ENCODE results near the gene NAP1L1.

The NAP1L1 gene

DNA sequence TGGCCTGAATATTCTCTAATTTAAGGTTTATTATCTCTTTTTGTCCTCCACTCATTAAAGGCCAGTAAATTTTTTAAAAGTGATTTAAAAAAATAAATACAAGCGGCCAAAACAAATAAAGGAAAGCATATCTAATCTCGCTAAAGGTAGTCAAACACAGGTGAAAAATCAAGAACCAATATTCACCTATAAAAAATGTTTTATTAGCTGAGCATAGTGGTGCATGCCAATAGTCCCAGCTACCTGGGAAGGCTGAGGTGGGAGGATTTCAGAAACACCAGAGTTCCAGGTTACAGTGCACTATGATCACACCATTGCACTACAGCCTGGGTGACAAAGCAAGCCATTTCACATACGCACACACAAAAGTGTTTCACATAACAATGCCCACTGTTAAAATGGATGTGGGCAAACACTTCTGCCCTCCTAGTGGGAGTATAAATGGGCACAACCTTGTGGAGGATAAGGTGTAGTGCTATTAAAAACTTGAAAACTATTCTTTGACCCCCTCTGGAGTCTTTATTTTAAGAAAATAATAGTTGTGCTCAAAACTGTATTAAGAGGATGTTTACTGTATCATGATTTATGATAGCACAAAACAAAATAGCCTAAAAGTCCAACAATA, 32.7 kb upstream of the NAP1L1 start:
- TF ChIP-seq ZFX (IDR thresholded peaks at IDR 0.05) (no peak), CTCF (conservative IDR thresholded peaks at IDR 0.05) (peak; percentile 35)
- peak overlapping the region; percentile 80 for H3K27ac ChIP-seq

- no peak overlapping the region; the same call in 1 of the 2 replicates for H3K27ac ChIP-seq
- no peak for TF ChIP-seq CTCF (conservative IDR thresholded peaks at IDR 0.05)
- TF ChIP-seq ZFX (IDR thresholded peaks at IDR 0.05), result no peak
These were observed 29.6 kb upstream of the NAP1L1 start for GRCh38 chr12:76113800-76114757.

- H3K27ac ChIP-seq, result peak overlapping the region; percentile 17; the same call in 1 of the 2 replicates
- TF ChIP-seq CTCF (conservative IDR thresholded peaks at IDR 0.05) (no peak), ZFX (IDR thresholded peaks at IDR 0.05) (no peak)
These were observed 26.8 kb upstream of the NAP1L1 start for GRCh38 chr12:76111209-76111749.

DNA sequence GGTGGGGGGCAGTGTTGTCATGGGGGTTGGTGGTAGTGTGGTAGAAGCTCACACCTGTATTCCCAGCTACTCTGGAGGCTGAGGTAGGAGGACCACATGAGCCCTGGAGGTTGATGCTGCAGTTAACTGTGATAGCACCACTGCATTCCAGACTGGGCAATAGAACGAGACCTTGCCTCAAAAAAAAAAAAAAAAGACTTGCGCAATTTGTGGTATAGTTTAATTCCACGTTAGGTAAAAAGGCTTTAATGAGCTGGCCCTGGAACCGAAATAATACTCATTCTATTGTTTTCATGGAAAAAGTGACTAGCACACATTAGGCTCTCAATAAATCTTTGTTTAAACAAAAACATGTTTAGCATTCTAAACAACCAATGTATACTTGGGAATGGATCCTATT, 25.4 kb upstream of the NAP1L1 start:
- TF ChIP-seq CTCF (conservative IDR thresholded peaks at IDR 0.05), result no peak
- no peak for TF ChIP-seq ZFX (IDR thresholded peaks at IDR 0.05)
- peak overlapping the region; percentile 84 for H3K27ac ChIP-seq

DNA sequence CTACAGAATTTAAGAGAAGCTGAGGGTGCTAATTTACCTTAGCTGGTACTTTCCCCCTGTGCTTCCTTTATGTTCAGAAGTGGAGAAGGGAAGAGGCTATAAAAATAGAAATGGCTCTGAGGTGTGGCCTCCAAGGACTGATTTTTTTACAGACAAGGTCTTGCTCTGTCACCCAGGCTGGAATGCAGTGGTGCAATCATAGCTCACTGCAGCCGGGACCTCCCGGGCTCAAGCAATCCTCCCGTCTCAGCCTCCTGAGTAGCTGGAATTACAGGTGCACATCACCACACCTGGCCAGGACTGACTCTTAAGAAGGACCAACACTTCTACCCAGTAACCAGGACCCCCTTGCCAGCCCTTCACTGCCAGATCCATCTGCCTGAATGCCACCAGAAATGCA, 23.9 kb upstream of the NAP1L1 start:
- peak overlapping the region; percentile 84 for H3K27ac ChIP-seq
- TF ChIP-seq CTCF (conservative IDR thresholded peaks at IDR 0.05) (no peak), ZFX (IDR thresholded peaks at IDR 0.05) (no peak)

DNA sequence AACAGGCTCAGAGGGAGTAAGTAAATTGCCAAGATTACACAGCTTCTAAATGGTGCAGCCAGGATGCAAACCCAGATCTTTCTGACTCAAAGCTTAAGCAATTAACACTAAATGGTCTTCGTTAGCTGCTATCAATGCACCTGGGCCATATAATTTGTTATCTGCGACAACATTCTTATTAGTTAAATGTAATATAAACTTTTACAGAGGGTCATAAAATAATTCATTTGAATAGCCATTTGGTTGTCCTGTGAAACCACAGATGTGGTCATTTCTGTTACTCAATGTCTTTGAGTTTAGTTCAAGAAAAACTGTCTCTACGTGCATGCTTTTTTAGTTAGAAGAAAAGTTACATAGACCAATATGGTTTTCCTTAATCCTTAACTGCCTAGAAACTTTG, 22.1 kb upstream of the NAP1L1 start:
- H3K27ac ChIP-seq, result no peak overlapping the region
- TF ChIP-seq ZFX (IDR thresholded peaks at IDR 0.05), result no peak
- TF ChIP-seq CTCF (conservative IDR thresholded peaks at IDR 0.05), result no peak

DNA sequence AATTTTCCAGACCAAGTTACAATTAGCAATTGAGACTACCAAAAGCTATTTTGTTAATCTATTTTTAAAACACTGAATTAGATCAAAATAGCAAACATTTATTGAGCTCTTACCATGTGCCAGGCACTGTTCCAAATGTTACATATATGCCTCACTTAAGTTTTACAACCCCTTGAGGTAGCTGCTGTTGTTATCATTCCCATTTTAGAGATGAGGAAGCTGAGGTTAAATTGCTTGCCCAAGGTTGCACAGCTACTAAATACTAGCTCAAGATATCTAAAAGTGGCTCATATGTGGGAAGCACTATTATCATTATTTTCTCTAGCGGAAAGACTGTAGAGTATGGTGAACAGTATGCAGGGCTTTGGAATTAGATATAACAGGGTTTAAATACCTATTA, 19.5 kb upstream of the NAP1L1 start:
- no peak for TF ChIP-seq ZFX (IDR thresholded peaks at IDR 0.05)
- TF ChIP-seq CTCF (conservative IDR thresholded peaks at IDR 0.05), result no peak

More for the DNA sequence above, 19.5 kb upstream of the NAP1L1 start:
- H3K27ac ChIP-seq, result no peak overlapping the region

Data from C4-2B (cell line).